Skeletal muscle tissue (tissue), 4 donors: ENCODE measurements around the gene FRS2. TPM values are rescaled to one million over a fixed set of nuclear protein-coding genes. Genes with fewer than 3 reads are reported as not detected.

Experiments used
- H3K27ac ChIP-seq: one replicate; pipeline ENCODE4 v1.7.0; 2013; ENCODE audit warnings: mild to moderate bottlenecking, low read depth, low read length, inconsistent platforms
- H3K27me3 ChIP-seq, 3 donors: one replicate each; pipeline ENCODE4 v1.7.0; 2013; ENCODE audit warnings: low read length in 3 of 3; ENCODE audit not compliant: control insufficient read depth in 3 of 3, insufficient read depth in 3 of 3
- H3K36me3 ChIP-seq, 3 donors: one replicate each; pipeline ENCODE4 v1.7.0; 2013; ENCODE audit warnings: low read length in 3 of 3; ENCODE audit not compliant: control insufficient read depth in 3 of 3, insufficient read depth in 3 of 3
- H3K4me1 ChIP-seq, 3 donors: one replicate each; pipeline ENCODE4 v1.7.0; 2013; ENCODE audit warnings: low read length in 3 of 3, mild to moderate bottlenecking in 3 of 3; ENCODE audit not compliant: control insufficient read depth in 3 of 3, insufficient read depth in 3 of 3
- H3K4me3 ChIP-seq, 3 donors: one replicate each; pipeline ENCODE4 v1.7.0; 2013; ENCODE audit warnings: low read length in 3 of 3
- H3K9ac ChIP-seq, 3 donors: one replicate each; pipeline ENCODE4 v1.7.0; 2013; ENCODE audit warnings: low read length in 3 of 3, mild to moderate bottlenecking in 3 of 3, moderate library complexity in 2 of 3, low read depth in 1 of 3
- H3K9me3 ChIP-seq, 3 donors: one replicate each; pipeline ENCODE4 v1.7.0; 2013; ENCODE audit warnings: low read length in 3 of 3; ENCODE audit not compliant: control insufficient read depth in 3 of 3
- total RNA-seq: library from RNA; depleted of rRNA; stranded (reverse); fragments of >200 nt; gene quantifications from one replicate; pipeline ENCODE4 v1.2.3, GENCODE V29; 2014
- donor health status: Osteomylitis.

FRS2 gene
- total RNA-seq, 1 donor from 2014 or later: 32.9 TPM

DNA sequence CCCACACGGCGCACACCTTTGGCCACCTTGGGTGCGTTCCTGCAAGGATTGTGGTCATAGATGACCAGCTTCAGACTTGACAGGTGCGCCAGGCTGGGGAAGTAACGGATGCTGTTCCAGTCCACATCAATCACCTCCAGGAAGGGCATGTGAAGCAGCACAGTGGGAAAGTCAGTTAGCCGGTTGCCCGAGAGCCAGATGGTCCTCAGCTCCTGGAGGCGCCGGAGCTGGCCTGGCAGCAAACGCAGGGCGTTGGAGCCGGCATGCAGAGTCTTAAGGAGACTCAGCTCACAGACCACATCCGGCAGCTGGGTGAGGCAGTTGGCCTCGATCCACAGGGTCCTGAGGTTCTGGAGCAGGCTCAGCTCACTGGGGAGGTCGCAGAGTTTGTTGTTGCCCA lies 139.9 kb downstream of the FRS2 start:
- Histone ChIP-seq H3K4me3 (no peak overlapping the region), H3K4me1 (no peaks in the 10 kb centered on the region), H3K9me3 (no peaks in the 10 kb centered on the region), H3K27ac (no peak overlapping the region), H3K36me3 (no peaks in the 10 kb centered on the region), H3K27me3 (no peaks in the 10 kb centered on the region), H3K9ac (no peak overlapping the region)

GRCh38 chr12:69610729-69611128 lies 140.5 kb downstream of the FRS2 start, which contains the start of gene LRRC10:
LRRC10 (minus strand) TSS chr12:69610907; CDS start chr12:69610838, 69 bp downstream.
- no peak within 1 kb of the TSS for H3K27ac ChIP-seq
- H3K27me3 ChIP-seq: no peaks in the 10 kb centered on the region
- H3K4me3 ChIP-seq: no peak within 1 kb of the TSS
- no peak within 1 kb of the TSS for H3K9ac ChIP-seq
- no peaks in the 10 kb centered on the region for H3K9me3 ChIP-seq
- no peaks in the 10 kb centered on the region for H3K36me3 ChIP-seq
- no peaks in the 10 kb centered on the region for H3K4me1 ChIP-seq

GRCh38 chr12:69613351-69613750 lies 143.2 kb downstream of the FRS2 start:
- H3K27me3 ChIP-seq: no peaks in the 10 kb centered on the region
- no peak overlapping the region for H3K9ac ChIP-seq
- H3K27ac ChIP-seq: no peak overlapping the region
- no peaks in the 10 kb centered on the region for H3K36me3 ChIP-seq
- no peaks in the 10 kb centered on the region for H3K4me1 ChIP-seq
- no peak overlapping the region for H3K4me3 ChIP-seq
- H3K9me3 ChIP-seq: no peaks in the 10 kb centered on the region

DNA sequence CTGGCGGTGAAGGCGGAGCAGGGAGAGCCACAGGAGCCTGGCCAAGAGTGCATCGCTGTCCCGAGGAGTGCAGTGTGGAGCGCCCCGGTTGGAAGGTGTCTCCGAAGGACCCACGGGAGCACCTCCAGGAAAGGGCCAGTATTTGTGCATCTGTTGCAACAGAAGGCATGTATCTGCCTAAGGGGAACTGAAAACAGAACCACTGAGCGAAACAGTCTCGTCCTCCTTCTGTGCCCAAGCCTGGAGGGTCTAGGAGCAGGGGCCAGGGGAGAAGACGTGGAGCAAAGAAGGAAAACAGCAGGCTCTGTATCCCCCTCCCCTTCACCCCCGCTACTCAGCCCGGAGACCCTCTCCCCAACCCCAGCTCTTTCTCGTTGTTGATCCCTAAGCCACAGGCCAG lies 145.8 kb downstream of the FRS2 start:
- H3K27me3 ChIP-seq: no peaks in the 10 kb centered on the region
- no peak overlapping the region for H3K9ac ChIP-seq
- no peak overlapping the region for H3K4me3 ChIP-seq
- no peak overlapping the region for H3K27ac ChIP-seq
- H3K36me3 ChIP-seq: no peaks in the 10 kb centered on the region
- H3K4me1 ChIP-seq: no peaks in the 10 kb centered on the region
- H3K9me3 ChIP-seq: no peaks in the 10 kb centered on the region

- no peaks in the 10 kb centered on the region for H3K27me3 ChIP-seq
- no peaks in the 10 kb centered on the region for H3K9me3 ChIP-seq
- no peaks in the 10 kb centered on the region for H3K4me1 ChIP-seq
- no peak overlapping the region for H3K27ac ChIP-seq
- no peak overlapping the region for H3K9ac ChIP-seq
- no peaks in the 10 kb centered on the region for H3K36me3 ChIP-seq
- no peak overlapping the region for H3K4me3 ChIP-seq
These were observed 148.9 kb downstream of the FRS2 start for GRCh38 chr12:69619050-69619449.

- H3K4me1 ChIP-seq: no peaks in the 10 kb centered on the region
- H3K9me3 ChIP-seq: no peaks in the 10 kb centered on the region
- no peaks in the 10 kb centered on the region for H3K36me3 ChIP-seq
- H3K27ac ChIP-seq: no peak overlapping the region
- H3K9ac ChIP-seq: no peak overlapping the region
- no peaks in the 10 kb centered on the region for H3K27me3 ChIP-seq
- no peak overlapping the region for H3K4me3 ChIP-seq
These were observed 149.9 kb downstream of the FRS2 start for GRCh38 chr12:69620077-69620476.

DNA sequence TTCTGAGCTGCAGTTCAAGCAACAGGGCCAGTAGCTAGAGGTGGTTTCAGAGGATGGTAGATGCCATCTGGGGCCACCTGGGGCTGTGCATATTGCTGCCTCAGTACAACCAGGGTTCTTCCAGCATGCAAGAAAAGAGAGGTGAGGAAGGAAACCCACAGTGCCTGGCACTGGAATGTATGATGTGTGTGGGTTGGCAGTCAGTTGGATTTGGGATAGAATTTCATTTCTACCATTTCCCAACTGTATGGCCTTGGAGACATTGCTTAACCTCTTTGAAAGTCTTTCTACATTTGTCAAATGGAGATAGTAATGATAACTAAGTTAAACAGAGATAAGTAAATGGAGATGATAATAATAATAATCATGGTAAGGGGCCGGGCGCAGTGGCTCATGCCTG lies 150.7 kb downstream of the FRS2 start:
- H3K9ac ChIP-seq: no peak overlapping the region
- H3K27ac ChIP-seq: no peak overlapping the region
- no peaks in the 10 kb centered on the region for H3K9me3 ChIP-seq
- H3K27me3 ChIP-seq: no peaks in the 10 kb centered on the region
- H3K4me3 ChIP-seq: no peak overlapping the region
- no peaks in the 10 kb centered on the region for H3K4me1 ChIP-seq
- H3K36me3 ChIP-seq: no peaks in the 10 kb centered on the region

DNA sequence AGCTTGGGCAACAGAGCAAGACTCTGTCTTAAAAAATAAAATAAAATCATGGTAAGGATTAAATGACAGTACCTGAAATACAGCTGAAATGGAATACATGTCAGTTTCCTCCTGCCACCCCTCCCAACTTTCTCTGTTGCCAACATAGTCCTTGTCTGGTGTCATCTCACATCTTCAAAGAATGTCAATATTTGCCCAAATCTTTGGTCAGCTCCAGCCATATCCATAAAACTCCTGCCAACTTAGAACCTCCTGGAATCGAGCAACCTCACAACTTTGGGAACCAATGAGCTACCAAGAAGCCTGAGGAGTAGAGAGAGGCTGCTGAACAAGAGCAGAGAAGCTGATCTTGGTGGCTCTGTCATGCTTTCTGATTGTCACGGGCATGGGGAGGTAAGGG lies 151.4 kb downstream of the FRS2 start:
- Histone ChIP-seq H3K27me3 (no peaks in the 10 kb centered on the region), H3K4me1 (no peaks in the 10 kb centered on the region), H3K9ac (no peak overlapping the region), H3K9me3 (no peaks in the 10 kb centered on the region), H3K36me3 (no peaks in the 10 kb centered on the region), H3K27ac (no peak overlapping the region), H3K4me3 (no peak overlapping the region)

- H3K4me1 ChIP-seq: no peaks in the 10 kb centered on the region
- H3K9me3 ChIP-seq: no peaks in the 10 kb centered on the region
- H3K9ac ChIP-seq: no peak overlapping the region
- no peaks in the 10 kb centered on the region for H3K36me3 ChIP-seq
- H3K4me3 ChIP-seq: no peak overlapping the region
- no peaks in the 10 kb centered on the region for H3K27me3 ChIP-seq
- no peak overlapping the region for H3K27ac ChIP-seq
These were observed 153.8 kb downstream of the FRS2 start for GRCh38 chr12:69623970-69624369.

GRCh38 chr12:69627501-69627900 lies 157.3 kb downstream of the FRS2 start:
- H3K4me3 ChIP-seq: no peak overlapping the region
- no peaks in the 10 kb centered on the region for H3K4me1 ChIP-seq
- H3K27me3 ChIP-seq: no peaks in the 10 kb centered on the region
- H3K27ac ChIP-seq: no peak overlapping the region
- no peak overlapping the region for H3K9ac ChIP-seq
- no peaks in the 10 kb centered on the region for H3K36me3 ChIP-seq
- no peaks in the 10 kb centered on the region for H3K9me3 ChIP-seq
